DMS79 treated with DMSO at 0.1 percent for 48 hours (cell line): ENCODE measurements around the gene FYN.

ENCODE experiments used
- DNase-seq: peaks from one replicate; lab custom pipeline; 2025; lab: John Stamatoyannopoulos, UW

Gene FYN

GRCh38 chr6:111707773-111708172 is 165.5 kb downstream of the FYN start:
- no peak for DNase-seq

GRCh38 chr6:111706841-111707391 is 166.3 kb downstream of the FYN start:
- no peak for DNase-seq

- no peak for DNase-seq
Measured at GRCh38 chr6:111703723-111704122, 169.5 kb downstream of the FYN start.

- DNase-seq = no peak
Measured at GRCh38 chr6:111702268-111702667, 171.0 kb downstream of the FYN start.

- no peak for DNase-seq
Measured at GRCh38 chr6:111701146-111701545, 172.1 kb downstream of the FYN start.

DNA sequence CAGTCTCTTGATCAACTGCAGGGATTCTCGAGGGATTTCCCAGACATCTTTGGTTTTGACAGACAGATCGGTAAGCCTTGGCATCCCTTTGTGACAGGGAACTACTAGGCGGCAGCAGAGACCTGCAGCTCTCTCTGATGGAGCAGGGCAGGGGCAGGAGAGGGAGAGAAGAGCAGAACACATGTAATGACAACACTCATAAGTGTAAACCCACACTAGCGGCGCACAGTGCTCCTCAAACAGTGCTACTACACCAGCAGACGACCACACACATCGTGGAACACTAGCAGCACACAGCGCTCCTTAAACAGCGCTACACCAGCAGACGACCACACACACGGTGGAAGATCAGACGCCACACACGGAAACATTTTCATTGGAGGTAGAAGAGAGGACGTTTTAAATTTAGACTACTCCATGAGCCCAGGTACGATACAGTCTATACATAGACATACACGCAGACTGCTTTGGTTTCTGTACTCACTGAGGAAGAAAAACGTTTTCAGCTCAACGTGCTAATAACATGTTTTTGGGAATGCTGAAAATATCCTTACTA is 173.0 kb downstream of the FYN start:
- DNase-seq = no peak

GRCh38 chr6:111699123-111699522 is 174.1 kb downstream of the FYN start:
- DNase-seq = no peak

GRCh38 chr6:111696814-111697213 is 176.4 kb downstream of the FYN start:
- no peak for DNase-seq

DNA sequence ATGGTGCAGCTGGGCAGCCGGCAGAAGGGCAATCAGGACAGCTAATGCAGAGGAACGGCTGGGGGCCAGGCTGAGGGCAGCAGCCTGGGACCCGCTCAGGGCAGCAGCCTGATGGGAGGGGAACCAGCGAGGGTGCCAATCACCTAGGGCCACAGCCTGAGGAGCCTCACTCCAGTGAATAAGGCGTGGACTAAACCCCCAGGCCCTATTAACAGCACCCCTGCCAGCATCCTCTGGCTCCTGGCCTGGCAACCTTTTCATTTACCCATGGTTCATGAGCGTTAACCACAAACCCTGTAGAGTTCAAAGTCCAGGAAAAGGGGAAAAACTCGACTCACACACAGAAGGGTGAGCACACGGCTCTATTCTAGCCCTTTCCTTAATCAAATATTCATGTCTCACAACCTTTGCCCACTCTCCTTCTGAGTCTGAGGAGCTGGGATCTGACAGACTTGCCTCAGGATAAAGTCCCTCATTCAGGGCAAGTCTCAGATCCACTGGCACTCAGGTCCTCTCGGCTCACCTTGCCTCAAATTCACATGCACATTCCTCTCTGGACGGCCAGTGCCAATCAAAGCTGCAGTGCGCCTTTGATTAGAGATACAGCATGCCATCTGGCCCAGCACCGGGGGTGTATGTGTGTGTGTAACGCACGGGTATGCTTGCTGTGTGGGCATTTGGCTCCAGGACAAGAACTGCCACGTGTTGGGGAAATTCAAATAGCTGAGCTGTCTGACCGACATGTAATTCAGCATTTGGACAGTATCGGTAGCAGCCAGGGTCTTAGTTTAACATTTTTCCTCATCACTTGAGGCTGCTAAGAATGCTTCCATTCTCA is 180.7 kb downstream of the FYN start:
- DNase-seq = no peak

DNA sequence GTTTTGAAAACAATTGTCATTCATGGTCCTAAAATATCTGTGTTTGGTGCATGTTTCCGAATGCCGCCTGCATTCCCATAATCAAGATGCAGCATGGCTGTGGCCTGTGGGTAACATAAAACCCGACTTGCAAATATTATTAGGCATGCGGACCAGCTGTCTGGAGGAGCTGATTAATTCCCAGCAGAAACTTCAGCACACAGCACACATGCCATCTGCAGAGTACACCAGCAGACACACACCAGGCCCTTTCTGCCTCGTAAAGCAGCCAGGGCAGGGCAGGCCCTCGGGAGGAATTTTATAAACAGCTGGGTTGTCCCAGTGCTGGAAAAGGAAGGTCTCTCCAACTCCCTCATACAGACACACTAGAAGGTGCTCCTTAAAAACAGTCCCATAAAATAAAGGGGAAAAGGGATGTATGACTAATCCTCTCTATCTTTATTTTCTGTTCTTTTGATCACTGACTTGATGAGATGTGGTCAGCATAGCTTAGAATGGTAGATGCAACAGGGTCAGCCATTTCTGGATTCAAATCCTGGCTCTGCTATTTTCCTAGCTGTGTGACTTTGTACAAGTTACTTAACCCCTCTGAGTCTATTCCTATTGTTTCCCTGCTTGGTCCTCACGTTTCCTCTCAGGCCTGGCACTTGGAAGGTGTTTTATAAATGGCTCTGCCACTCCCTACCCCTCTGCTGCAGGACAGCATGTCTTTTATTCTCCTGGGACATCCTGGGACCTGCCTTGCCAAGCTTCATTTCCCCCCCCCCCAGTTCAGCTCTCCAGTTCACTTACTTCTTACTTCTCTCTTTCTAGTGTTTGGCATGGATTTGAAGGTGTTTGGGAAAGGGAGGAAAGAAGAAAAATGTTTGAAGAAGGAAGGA is 181.7 kb downstream of the FYN start:
- DNase-seq = no peak

DNA sequence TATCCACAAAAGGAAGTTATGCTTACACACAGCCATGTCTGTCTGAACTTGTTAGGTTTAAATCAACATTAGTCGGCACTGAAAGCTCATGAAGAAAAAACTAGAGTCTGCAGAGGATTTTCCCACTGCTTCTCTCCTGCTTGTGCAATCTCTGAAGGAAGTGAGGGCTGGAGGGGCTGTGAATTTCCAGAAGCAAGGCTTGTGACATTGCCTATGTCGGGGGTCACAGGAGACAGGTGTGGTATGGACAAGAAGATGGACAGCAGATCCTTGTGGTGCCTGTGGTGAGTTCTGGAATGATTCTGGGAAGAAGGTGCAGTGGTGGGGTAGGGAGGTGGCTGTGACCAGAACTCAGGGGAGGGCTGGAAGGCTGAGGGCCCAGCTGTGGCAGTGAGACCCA is 183.3 kb downstream of the FYN start:
- DNase-seq = no peak

GRCh38 chr6:111689419-111689818 is 183.8 kb downstream of the FYN start:
- no peak for DNase-seq

GRCh38 chr6:111688331-111688730 is 184.9 kb downstream of the FYN start:
- DNase-seq = no peak

- no peak for DNase-seq
Measured at GRCh38 chr6:111687652-111688051, 185.6 kb downstream of the FYN start.

DNA sequence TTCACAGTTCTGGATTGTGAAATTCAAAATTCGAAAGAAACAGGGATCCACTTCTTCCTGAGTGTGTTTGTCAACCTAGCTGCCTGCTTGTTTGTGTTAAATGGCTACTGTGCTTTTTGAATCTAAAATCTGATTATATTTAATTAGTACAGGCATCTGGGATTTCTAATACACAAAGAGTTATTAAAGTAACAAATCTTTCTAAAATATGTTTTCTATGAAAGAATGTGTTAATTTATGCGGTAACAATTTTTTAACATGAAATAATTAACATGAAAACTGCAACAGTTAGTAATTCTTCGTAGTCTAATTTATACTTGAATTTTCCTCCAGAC is 186.4 kb downstream of the FYN start:
- DNase-seq = no peak

DNA sequence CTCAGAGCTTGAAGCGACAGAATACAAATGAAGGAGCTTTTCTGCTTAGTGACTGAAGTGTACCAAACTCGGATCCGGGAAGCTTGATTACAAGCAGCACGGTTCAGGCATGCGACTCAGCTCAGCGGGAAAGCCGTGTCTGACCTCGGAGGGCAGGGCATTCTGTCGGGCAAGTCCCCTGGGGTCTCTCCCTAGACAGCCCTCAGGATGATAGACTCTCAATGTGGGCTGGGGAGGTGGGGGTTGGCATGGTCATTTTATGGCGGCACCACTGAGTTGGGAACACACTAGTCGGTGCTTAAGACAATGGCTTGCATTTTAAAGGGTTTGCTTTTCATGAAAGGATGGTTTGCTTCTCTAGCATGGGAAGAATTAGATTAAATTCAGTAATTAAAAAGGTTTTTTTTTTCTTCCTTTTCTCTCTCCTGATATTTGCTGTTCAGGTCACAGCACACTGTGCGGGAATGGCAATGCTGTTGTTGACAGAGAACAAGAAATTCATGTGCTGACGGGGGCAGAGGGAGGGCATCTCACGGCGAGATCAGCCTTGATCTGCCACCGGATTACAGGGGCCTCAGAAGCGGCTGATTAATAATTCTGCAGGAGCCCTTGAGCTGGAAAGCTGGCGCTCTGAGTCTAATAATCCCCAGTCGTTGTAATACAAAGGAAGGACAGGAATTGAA is 186.9 kb downstream of the FYN start:
- DNase-seq = no peak

GRCh38 chr6:111685526-111685925 is 187.7 kb downstream of the FYN start:
- DNase-seq = no peak

DNA sequence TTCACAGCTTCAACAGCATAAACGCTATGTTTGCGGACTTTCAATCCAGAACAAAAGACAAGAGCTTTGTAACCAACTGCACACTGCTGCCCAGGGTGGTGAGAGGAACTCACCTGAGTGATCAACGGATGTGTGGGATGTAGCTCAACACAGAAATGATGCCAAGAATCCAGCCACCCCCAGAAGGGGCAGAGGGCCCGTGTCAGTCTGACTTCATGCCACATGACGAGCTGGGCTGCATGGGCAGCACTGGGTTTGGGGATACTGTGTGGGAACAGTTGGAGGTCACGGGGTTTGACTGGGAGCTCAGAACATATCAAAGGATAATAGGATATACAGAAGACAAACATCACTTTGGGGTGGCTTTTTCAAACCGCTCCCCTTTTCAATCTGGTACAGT is 188.2 kb downstream of the FYN start:
- no peak for DNase-seq

DNA sequence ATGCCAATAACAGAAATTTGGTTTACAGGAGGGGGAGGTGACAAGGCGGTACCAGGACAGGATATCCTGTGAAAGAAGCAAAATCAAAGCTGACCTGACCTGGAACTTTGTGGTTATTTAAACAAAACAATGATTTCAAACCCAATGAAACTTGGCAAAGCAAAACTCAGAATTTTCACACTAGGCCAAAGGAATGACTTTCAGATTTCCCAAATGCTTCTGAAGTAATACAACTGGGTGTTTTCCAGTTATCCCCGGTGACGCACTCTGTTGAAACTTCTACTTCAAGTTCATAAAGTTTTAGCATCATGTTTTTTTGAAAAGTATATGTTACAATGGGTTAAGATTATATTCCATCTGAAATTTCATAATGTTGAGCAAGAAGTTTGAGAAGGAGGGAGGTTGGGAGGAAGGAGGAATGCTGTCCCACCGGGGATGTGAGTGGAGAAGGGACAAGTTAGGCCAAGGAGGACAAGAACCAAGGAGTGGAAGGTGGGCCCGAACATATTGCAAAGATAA is 189.4 kb downstream of the FYN start:
- DNase-seq = no peak

- no peak for DNase-seq
Measured at GRCh38 chr6:111683157-111683556, 190.1 kb downstream of the FYN start.

DNA sequence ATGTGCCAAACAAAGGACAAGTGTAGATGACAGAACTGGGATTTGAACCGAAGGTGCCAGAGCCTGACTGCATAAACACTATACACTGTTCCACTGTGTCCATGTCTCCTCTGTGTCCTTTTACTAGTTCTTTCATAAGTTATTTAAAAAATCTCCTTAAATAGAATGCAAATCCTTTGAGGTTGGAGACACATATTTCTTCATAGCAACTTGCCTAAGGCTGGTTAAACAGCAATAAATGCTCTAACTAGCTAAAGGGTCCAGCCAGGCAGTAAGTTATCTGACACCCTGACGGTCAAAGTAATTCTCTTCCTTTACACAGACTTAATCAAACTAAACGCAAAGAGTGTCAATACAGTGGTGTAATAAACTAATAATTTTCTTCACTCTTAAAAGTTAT is 191.4 kb downstream of the FYN start:
- no peak for DNase-seq
